WI38 (cell line): ENCODE results near the gene UBL4A.

Source experiments
- H3K4me3 ChIP-seq: 2 replicates; pipeline ENCODE4 v1.5.1; 2011; ENCODE audit warnings: low read depth, mild to moderate bottlenecking, control low read depth, low read length
- TF ChIP-seq, protein P1 (sequence below): IDR thresholded peaks from 2 replicates; pipeline ENCODE4 v1.5.1; 2012; ENCODE audit warnings: low read depth, mild to moderate bottlenecking, control low read depth, low read length

The UBL4A gene

DNA sequence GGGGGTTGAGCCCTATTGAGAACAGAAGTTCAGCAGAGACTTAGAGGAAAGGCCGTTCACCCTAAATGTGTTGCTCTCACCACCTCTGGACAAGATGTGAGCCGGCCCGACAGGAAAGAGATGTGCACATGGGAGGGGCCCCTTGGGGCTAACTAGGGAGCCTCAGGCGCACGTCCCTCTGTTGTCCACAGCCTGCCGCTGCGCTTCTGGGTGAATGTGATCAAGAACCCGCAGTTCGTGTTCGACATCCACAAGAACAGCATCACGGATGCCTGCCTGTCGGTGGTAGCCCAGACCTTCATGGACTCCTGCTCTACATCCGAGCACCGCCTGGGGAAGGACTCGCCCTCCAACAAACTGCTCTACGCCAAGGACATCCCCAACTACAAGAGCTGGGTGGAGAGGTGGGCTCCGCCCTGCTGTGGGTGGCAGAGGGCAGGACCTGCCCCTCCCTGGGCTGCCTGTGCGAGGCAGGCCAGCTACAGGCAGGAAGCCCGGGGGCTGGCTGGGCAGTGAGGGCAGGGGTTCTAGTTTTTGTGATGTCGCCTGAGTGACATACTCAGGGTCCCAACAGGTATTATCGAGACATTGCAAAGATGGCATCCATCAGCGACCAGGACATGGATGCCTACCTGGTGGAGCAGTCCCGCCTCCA is 15.4 kb downstream of the UBL4A start:
- TF ChIP-seq, protein P1, sequence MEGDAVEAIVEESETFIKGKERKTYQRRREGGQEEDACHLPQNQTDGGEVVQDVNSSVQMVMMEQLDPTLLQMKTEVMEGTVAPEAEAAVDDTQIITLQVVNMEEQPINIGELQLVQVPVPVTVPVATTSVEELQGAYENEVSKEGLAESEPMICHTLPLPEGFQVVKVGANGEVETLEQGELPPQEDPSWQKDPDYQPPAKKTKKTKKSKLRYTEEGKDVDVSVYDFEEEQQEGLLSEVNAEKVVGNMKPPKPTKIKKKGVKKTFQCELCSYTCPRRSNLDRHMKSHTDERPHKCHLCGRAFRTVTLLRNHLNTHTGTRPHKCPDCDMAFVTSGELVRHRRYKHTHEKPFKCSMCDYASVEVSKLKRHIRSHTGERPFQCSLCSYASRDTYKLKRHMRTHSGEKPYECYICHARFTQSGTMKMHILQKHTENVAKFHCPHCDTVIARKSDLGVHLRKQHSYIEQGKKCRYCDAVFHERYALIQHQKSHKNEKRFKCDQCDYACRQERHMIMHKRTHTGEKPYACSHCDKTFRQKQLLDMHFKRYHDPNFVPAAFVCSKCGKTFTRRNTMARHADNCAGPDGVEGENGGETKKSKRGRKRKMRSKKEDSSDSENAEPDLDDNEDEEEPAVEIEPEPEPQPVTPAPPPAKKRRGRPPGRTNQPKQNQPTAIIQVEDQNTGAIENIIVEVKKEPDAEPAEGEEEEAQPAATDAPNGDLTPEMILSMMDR: no peak
- no peak overlapping the region for H3K4me3 ChIP-seq

- H3K4me3 ChIP-seq: no peak overlapping the region
- TF ChIP-seq, protein P1: no peak
Measured at GRCh38 chrX:154470434-154470833, 16.0 kb downstream of the UBL4A start.

GRCh38 chrX:154469880-154470279 is 16.5 kb downstream of the UBL4A start:
- no peak overlapping the region for H3K4me3 ChIP-seq
- TF ChIP-seq, protein P1: no peak

DNA sequence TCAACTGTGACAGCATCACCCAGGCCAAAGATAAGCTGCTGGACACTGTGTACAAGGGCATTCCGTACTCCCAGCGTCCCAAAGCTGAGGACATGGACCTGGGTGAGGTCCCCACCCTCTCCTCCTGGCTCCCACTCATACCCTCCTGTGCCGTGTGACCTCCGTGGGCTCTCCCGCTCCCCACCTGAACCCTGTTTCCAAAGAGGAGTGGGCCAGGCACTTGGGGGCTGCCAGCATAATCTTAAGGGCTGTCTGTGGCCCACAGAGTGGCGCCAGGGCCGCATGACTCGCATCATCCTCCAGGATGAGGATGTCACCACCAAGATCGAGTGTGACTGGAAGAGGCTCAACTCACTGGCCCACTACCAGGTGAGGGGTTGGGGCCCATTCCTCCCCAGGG is 17.3 kb downstream of the UBL4A start:
- H3K4me3 ChIP-seq: no peak overlapping the region
- TF ChIP-seq, protein P1: no peak

- TF ChIP-seq, protein P1: no peak
Measured at GRCh38 chrX:154468217-154468616, 18.2 kb downstream of the UBL4A start.

GRCh38 chrX:154467556-154467955 is 18.9 kb downstream of the UBL4A start:
- no peak overlapping the region for H3K4me3 ChIP-seq
- TF ChIP-seq, protein P1: no peak

More at GRCh38 chrX:154468217-154468616, 18.2 kb downstream of the UBL4A start:
- H3K4me3 ChIP-seq: no peak overlapping the region

DNA sequence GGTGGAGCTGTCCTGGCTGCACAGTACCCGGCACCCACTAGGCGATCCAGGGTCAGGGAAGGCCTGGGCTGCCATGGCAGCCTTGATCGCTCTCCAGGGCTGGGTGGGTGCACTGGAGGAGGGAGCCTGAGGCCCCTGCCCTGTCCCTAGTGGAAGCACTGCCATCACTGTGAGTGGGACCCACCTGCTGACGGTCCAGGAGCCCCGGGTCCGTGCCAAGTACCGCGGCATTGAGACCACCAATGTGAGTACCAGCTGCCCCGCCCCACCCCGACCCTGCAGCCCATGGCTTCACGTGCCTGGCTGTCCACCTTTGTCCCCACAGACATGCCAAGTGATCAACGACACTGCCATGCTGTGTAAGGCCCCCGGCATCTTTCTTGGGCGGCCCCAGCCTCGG is 19.5 kb downstream of the UBL4A start:
- no peak overlapping the region for H3K4me3 ChIP-seq
- TF ChIP-seq, protein P1: no peak
